ENCODE results near the gene TXLNB.

DNA sequence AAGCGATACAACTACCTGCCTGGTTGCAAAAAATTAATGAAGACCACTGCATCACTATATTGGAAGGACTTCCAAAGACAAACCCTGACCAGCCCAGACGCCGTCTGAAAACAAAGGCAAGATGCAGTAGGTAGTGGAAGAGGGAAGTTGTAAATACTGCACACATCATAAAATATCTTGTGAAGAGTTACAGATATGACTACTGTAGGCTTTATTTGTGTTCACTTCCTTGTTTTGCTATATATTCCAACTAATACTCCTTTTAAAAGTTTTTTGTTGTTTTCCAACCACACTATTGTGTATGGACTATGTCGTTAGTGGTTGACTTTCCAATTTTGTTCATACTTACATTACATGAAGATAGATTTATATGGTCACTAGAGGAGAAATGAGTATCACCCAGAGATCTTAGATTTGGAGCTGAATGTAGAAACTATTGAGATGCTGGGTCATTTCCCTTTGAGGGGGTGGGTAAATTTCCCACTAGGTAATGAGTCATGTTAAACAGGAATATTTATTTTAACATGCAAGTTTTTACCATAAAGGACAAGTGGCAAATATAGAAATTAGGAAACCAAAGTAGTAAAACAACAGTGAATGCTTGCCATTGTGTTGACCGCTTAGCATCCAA, 16.6 kb upstream of the TXLNB start:
- TF ChIP-seq, protein P1, sequence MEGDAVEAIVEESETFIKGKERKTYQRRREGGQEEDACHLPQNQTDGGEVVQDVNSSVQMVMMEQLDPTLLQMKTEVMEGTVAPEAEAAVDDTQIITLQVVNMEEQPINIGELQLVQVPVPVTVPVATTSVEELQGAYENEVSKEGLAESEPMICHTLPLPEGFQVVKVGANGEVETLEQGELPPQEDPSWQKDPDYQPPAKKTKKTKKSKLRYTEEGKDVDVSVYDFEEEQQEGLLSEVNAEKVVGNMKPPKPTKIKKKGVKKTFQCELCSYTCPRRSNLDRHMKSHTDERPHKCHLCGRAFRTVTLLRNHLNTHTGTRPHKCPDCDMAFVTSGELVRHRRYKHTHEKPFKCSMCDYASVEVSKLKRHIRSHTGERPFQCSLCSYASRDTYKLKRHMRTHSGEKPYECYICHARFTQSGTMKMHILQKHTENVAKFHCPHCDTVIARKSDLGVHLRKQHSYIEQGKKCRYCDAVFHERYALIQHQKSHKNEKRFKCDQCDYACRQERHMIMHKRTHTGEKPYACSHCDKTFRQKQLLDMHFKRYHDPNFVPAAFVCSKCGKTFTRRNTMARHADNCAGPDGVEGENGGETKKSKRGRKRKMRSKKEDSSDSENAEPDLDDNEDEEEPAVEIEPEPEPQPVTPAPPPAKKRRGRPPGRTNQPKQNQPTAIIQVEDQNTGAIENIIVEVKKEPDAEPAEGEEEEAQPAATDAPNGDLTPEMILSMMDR (IDR thresholded peaks at IDR 0.05) = no peak
- no peak for TF ChIP-seq POLR2A (IDR thresholded peaks at IDR 0.05)
